ENCODE results near the gene GH1. TPM values are rescaled to one million over a fixed set of nuclear protein-coding genes. Genes with fewer than 3 reads are reported as not detected.
"Not testable (repeated sequence)": the region's sequence is repeated elsewhere in the genome, so short reads cannot be mapped to it uniquely, and the experiment has no call there.

Gene GH1
- total RNA-seq, 1 experiment from 2014 or later = not detected

- H3K27ac ChIP-seq (ENCODE audit: low read depth, low read length, poor library complexity, severe bottlenecking); BruUV-seq (replicated peaks); H3K4me1 ChIP-seq (ENCODE audit: insufficient read depth, low read length, poor library complexity, severe bottlenecking); POLR2A ChIA-PET (ENCODE audit: low non-redundant PET); H3K4me3 ChIP-seq (ENCODE audit: low read depth, low read length, poor library complexity, severe bottlenecking); H3K9me3 ChIP-seq (ENCODE audit: low read depth, low read length, poor library complexity, severe bottlenecking); H3K36me3 ChIP-seq (ENCODE audit: insufficient read depth, low read length, poor library complexity, severe bottlenecking); H3K27me3 ChIP-seq (replicated peaks; ENCODE audit: insufficient read depth, low read depth, low read length, poor library complexity); DNase-seq (ENCODE audit: low spot score); intact Hi-C loops (cut with micrococcal nuclease; ENCODE audit: unreplicated experiment): not testable (repeated sequence)
- CTCF ChIA-PET = interaction anchor here (0.5 to 0.6 kb wide), 2 partner anchors 8 to 116 kb away, joined by 3 read pairs; partner anchors contain the start of gene PRR29
Measured at GRCh38 chr17:63882626-63883126, 36.0 kb downstream of the GH1 start.

- Histone ChIP-seq H3K4me3 (ENCODE audit: low read depth, low read length, poor library complexity, severe bottlenecking) (no peak within 1 kb of the TSS), H3K4me1 (ENCODE audit: insufficient read depth, low read length, poor library complexity, severe bottlenecking) (no peaks in the 10 kb centered on the region), H3K27me3 (replicated peaks; ENCODE audit: insufficient read depth, low read depth, low read length, poor library complexity) (no peaks in the 10 kb centered on the region), H3K9me3 (ENCODE audit: low read depth, low read length, poor library complexity, severe bottlenecking) (no peaks in the 10 kb centered on the region), H3K27ac (ENCODE audit: low read depth, low read length, poor library complexity, severe bottlenecking) (no peak within 1 kb of the TSS), H3K36me3 (ENCODE audit: insufficient read depth, low read length, poor library complexity, severe bottlenecking) (no peaks in the 10 kb centered on the region)
- peak; percentile 59 for DNase-seq (ENCODE audit: low spot score)
- TF ChIP-seq EZH2 (IDR thresholded peaks at IDR 0.05; ENCODE audit: borderline replicate concordance, low read depth, low read length, poor library complexity, severe bottlenecking) (no peak), CTCF (conservative IDR thresholded peaks at IDR 0.05; ENCODE audit: low read depth, low read length) (peak; percentile 61)
- POLR2A ChIA-PET (ENCODE audit: low non-redundant PET) = no interaction called here
- intact Hi-C loops (cut with micrococcal nuclease; ENCODE audit: unreplicated experiment) = no loop called here
- BruUV-seq (replicated peaks) = no TSS peak
- CTCF ChIA-PET = interaction anchor here (0.5 to 0.7 kb wide), 3 partner anchors 7 to 116 kb away, joined by 3 read pairs; partner anchors contain the start of genes CCDC47 and PRR29
Measured at GRCh38 chr17:63881935-63882601, 36.6 kb downstream of the GH1 start, which contains the start of gene GH2. TSS of gene GH2 (minus strand) at chr17:63881944. CDS start at chr17:63881801, 143 bp downstream.

GRCh38 chr17:63881337-63881736 lies 37.3 kb downstream of the GH1 start:
- POLR2A ChIA-PET (ENCODE audit: low non-redundant PET); H3K9me3 ChIP-seq (ENCODE audit: low read depth, low read length, poor library complexity, severe bottlenecking); intact Hi-C loops (cut with micrococcal nuclease; ENCODE audit: unreplicated experiment); BruUV-seq (replicated peaks); H3K27me3 ChIP-seq (replicated peaks; ENCODE audit: insufficient read depth, low read depth, low read length, poor library complexity); H3K36me3 ChIP-seq (ENCODE audit: insufficient read depth, low read length, poor library complexity, severe bottlenecking); H3K4me3 ChIP-seq (ENCODE audit: low read depth, low read length, poor library complexity, severe bottlenecking); H3K4me1 ChIP-seq (ENCODE audit: insufficient read depth, low read length, poor library complexity, severe bottlenecking); H3K27ac ChIP-seq (ENCODE audit: low read depth, low read length, poor library complexity, severe bottlenecking); DNase-seq (ENCODE audit: low spot score): not testable (repeated sequence)
- CTCF ChIA-PET = interaction anchor here (0.7 kb wide), 2 partner anchors 22 to 108 kb away, joined by 3 read pairs; partner anchors contain the start of gene CCDC47

GRCh38 chr17:63880706-63881105 lies 37.9 kb downstream of the GH1 start:
- Histone ChIP-seq H3K4me3 (ENCODE audit: low read depth, low read length, poor library complexity, severe bottlenecking) (no peak overlapping the region), H3K27me3 (replicated peaks; ENCODE audit: insufficient read depth, low read depth, low read length, poor library complexity) (no peaks in the 10 kb centered on the region), H3K9me3 (ENCODE audit: low read depth, low read length, poor library complexity, severe bottlenecking) (no peaks in the 10 kb centered on the region), H3K36me3 (ENCODE audit: insufficient read depth, low read length, poor library complexity, severe bottlenecking) (no peaks in the 10 kb centered on the region), H3K27ac (ENCODE audit: low read depth, low read length, poor library complexity, severe bottlenecking) (no peak overlapping the region), H3K4me1 (ENCODE audit: insufficient read depth, low read length, poor library complexity, severe bottlenecking) (no peaks in the 10 kb centered on the region)
- no peak for TF ChIP-seq CTCF (conservative IDR thresholded peaks at IDR 0.05; ENCODE audit: low read depth, low read length)
- no peak for TF ChIP-seq EZH2 (IDR thresholded peaks at IDR 0.05; ENCODE audit: borderline replicate concordance, low read depth, low read length, poor library complexity, severe bottlenecking)
- DNase-seq (ENCODE audit: low spot score) = no peak
- ChIA-PET POLR2A (ENCODE audit: low non-redundant PET) (no interaction called here), CTCF (interaction anchor here (0.7 kb wide), 1 partner anchor 22 kb away, joined by 3 read pairs; no protein-coding TSS in a partner anchor)
- BruUV-seq (replicated peaks) = no TSS peak
- intact Hi-C loops (cut with micrococcal nuclease; ENCODE audit: unreplicated experiment) = no loop called here

- H3K27ac ChIP-seq (ENCODE audit: low read depth, low read length, poor library complexity, severe bottlenecking); H3K4me1 ChIP-seq (ENCODE audit: insufficient read depth, low read length, poor library complexity, severe bottlenecking); BruUV-seq (replicated peaks); DNase-seq (ENCODE audit: low spot score); H3K9me3 ChIP-seq (ENCODE audit: low read depth, low read length, poor library complexity, severe bottlenecking); H3K27me3 ChIP-seq (replicated peaks; ENCODE audit: insufficient read depth, low read depth, low read length, poor library complexity); POLR2A ChIA-PET (ENCODE audit: low non-redundant PET); H3K4me3 ChIP-seq (ENCODE audit: low read depth, low read length, poor library complexity, severe bottlenecking); intact Hi-C loops (cut with micrococcal nuclease; ENCODE audit: unreplicated experiment); H3K36me3 ChIP-seq (ENCODE audit: insufficient read depth, low read length, poor library complexity, severe bottlenecking); CTCF ChIA-PET: not testable (repeated sequence)
Measured at GRCh38 chr17:63878413-63878812, 40.2 kb downstream of the GH1 start.

- H3K27ac ChIP-seq (ENCODE audit: low read depth, low read length, poor library complexity, severe bottlenecking); POLR2A ChIA-PET (ENCODE audit: low non-redundant PET); H3K4me3 ChIP-seq (ENCODE audit: low read depth, low read length, poor library complexity, severe bottlenecking); BruUV-seq (replicated peaks); H3K27me3 ChIP-seq (replicated peaks; ENCODE audit: insufficient read depth, low read depth, low read length, poor library complexity); DNase-seq (ENCODE audit: low spot score); H3K9me3 ChIP-seq (ENCODE audit: low read depth, low read length, poor library complexity, severe bottlenecking); H3K36me3 ChIP-seq (ENCODE audit: insufficient read depth, low read length, poor library complexity, severe bottlenecking); H3K4me1 ChIP-seq (ENCODE audit: insufficient read depth, low read length, poor library complexity, severe bottlenecking); intact Hi-C loops (cut with micrococcal nuclease; ENCODE audit: unreplicated experiment): not testable (repeated sequence)
- CTCF ChIA-PET = interaction anchor here (0.6 kb wide), 1 partner anchor 8 kb away, joined by 3 read pairs; no protein-coding TSS in a partner anchor
Measured at GRCh38 chr17:63874693-63875092, 43.9 kb downstream of the GH1 start.
